Measurements from ENCODE around the gene DACT2.
"Not testable (repeated sequence)": the region's sequence is repeated elsewhere in the genome, so short reads cannot be mapped to it uniquely, and the experiment has no call there.

The DACT2 gene

DNA sequence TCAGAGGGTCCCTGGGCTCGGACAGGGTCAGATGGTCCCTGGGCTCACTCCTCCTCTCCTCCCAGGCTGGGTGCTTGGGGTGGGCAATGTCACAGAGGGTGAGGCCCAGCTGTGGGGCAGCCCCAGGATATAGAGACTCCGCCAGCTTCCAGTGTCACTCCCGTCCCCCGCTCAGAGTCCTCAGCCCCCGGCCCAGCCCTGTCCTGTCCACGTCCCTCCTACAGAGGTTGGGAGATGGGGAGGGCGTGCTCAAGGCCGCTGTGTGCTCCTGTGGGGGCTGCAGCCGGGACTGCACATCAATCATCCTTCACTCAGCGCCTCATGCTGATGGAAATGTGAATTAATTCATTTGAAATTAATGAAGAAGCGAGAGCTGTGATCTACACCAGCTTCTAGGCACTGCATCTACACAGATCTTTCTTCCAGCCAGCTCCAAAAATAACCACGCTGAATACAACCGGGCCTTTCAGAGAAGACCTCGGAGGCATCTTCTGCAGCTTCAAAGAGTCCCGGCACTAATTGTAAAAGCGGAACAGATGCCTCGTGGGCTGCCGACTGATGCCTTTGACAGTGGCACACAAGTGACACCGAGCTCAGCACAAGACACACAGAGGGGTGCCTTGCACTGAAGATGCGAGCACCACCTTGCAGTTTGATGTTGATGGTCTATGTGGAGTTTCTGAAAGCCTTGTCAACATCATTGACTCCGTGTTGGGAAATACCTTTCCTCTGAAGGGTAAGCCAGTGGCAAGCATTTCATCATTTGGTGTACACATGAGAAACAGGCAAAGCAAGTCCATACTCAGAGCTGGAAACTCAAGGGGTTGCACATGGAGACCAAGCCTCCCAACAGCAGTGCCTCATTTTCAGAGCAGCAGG is 39.3 kb downstream of the DACT2 start:
- no peak for DNase-seq

- DNase-seq, result no peak
Measured at GRCh38 chr6:168279403-168279935, 40.1 kb downstream of the DACT2 start.

- no peak for DNase-seq
Measured at GRCh38 chr6:168278904-168279303, 40.7 kb downstream of the DACT2 start.

DNA sequence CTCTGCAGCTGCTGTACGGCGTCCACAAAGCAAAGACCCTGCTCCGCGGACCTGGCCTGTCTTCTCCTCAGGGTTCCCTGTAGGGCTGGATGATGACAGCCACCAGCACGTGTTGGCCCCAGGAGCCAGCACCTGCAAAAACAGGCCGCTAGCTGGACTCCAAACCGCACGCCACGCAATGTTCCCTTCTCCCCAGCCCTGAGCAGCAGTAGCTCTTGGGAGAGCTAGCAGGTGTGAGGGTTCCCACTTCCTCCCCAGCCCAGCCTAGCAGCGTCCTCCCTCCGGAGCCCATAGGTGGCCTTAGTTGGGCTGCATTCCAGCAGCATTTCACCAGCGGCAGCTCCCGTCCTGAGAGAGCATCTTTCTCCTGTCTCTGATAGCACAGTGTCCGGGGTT is 42.3 kb downstream of the DACT2 start:
- DNase-seq, result no peak

DNA sequence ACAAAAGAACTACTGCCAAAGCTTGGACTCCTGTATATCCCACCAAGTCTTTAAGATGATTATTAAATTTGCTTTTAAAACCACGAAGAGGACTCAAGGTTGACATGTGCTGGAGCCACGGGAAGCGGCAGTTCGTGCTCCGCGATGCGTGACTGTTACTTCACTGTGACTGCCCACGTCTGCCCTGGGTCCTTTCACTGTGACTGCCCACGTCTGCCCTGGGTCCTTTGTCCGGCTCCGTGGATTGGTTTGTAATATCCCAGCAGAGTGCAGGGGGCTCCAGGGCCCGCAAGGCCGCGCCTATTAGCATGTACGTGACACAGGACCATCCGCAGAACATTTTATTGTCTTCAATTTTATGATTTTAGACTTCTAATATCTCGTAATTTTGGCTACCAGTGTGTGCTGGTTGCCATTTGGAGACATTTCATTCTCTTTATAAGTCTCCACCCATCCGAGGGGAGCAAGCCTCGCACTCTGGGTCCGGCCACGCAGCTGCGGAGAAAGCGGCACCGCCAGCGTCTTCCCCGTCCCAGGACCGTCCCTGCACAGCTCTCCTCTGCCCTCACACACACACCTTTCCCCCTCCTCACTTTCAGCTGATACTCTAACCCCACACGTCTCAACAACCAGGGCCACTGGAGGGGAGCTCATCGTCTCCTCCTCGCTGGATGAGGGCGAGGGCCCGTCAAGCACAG is 42.9 kb downstream of the DACT2 start:
- DNase-seq, result no peak

DNA sequence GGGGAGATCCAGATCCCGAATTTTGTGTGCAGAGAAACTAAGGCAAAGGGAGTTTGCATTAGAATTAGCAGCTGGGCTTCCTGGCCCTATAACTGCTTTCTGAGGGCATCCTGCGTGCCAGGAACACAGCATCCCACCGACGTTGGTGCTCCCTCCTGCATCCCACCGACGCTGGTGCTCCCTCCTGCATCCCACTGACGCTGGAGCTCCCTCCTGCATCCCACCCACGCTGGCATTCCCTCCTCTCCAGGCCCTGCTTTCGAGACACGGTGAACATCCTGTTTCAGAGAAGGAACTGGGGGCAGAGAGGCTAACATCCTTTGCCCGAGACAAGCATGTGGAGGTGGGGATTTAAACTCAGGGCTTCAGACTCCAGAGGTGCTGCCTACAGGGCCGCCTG is 44.4 kb downstream of the DACT2 start:
- DNase-seq, result no peak

DNA sequence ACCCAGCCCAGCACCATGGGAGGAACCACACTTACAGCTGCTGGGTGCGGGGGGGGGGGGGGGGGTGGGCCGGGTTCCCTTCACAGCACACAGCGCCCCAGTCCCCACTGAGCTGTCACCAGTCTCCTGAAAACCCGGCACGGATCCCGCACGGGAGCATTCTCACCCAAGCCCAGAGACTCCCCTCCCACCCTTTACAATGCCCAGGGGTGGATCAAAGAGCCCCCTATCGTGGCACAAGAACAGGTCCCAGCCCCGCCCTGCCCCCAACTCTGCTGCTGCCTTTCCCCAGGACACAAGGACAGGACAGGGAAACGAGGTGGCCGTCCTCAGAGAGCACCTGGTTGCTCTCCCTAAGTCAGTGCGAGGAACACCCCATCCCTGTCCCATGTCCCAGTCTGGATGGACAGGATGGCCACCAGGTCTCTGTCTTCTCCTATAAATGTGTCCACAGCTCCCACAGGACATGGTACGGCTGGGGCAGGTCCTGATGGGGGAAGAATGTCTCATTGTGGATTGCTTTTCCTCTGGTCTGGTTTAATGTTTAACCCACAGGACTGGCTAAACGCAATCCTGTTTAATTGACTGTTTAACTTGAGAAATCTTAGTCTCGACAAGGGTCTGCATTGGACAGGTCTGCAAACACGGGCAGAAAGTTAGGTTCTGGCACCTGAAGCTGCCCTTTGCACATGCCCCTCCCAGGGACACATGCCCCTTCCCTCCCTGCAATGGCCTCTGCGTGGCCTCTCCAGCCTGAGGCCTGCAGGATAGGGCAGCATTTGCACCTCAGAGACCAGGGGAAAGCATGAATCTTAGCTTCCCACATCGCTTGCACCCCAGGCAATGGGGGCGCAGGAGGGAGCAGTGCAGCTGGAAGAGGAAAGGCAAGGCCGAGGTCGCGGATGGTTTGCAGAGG is 45.3 kb downstream of the DACT2 start:
- no peak for DNase-seq

GRCh38 chr6:168273441-168274036 is 46.0 kb downstream of the DACT2 start:
- DNase-seq, result no peak

DNA sequence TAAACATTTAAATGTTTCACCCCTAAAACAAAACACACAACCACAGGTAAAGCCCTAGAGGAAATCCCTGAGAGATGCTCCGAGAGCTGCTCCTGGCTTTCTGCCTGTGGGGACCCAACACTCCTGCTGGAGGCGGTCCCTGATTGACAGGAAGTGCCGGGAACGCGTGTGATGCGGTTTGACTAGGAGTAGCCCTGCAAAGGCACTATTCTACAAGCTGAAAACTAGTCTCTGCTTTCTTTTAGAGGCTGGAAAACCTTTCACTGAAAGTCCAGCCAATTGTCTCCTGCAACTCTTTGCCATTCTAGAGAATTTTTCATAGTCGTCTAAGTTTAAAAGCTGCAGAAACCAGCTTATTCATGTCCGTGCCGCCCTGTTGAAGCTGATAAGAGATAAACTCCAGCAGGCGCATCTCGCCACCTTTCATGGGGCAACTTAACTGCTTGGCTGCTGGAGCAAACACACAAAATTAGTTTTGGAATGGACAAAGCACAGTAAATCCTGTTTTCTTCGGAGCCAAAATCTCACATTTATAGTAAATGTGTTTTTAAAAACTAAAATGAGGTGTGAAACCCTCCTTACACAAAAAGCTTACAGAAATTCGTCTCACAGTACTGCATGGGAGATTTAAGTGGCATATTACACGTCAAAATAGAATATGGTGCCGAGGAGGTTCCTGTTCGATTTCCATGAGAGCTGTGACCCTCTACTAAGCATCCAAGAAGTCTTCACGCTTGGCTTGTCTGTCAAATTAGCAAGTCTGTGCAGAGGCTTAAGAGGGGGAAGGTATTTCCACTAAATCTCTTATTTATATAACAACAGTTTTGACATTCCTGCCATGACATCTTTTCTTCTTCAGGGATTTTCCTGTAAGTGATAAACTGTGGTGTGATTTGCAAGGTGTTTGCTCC is 46.9 kb downstream of the DACT2 start:
- DNase-seq, result no peak

GRCh38 chr6:168270274-168271172 is 49.1 kb downstream of the DACT2 start:
- no peak for DNase-seq

- DNase-seq, result no peak
Measured at GRCh38 chr6:168269455-168270243, 49.9 kb downstream of the DACT2 start.

DNA sequence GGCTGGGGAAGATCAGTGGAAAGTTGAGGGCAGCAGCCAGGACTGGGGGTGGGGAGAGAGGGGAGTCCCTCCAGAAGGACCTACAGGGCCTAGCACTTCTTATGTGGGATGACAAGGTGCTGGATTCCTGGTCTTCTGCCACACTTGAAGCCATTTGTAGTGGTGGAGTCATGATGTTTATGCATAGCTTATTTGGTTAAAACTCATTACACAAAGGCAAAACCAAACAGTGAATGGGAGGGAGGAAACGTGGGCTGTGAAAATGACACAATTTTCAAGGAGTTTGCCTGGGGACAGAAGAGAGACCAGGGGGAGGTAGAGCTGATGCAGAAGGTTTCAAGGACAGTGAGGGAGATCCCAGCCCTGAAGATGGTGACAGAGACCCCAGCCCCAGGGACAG is 50.8 kb downstream of the DACT2 start:
- no peak for DNase-seq

GRCh38 chr6:168267779-168268178 is 51.8 kb downstream of the DACT2 start:
- not testable (repeated sequence) for DNase-seq

DNA sequence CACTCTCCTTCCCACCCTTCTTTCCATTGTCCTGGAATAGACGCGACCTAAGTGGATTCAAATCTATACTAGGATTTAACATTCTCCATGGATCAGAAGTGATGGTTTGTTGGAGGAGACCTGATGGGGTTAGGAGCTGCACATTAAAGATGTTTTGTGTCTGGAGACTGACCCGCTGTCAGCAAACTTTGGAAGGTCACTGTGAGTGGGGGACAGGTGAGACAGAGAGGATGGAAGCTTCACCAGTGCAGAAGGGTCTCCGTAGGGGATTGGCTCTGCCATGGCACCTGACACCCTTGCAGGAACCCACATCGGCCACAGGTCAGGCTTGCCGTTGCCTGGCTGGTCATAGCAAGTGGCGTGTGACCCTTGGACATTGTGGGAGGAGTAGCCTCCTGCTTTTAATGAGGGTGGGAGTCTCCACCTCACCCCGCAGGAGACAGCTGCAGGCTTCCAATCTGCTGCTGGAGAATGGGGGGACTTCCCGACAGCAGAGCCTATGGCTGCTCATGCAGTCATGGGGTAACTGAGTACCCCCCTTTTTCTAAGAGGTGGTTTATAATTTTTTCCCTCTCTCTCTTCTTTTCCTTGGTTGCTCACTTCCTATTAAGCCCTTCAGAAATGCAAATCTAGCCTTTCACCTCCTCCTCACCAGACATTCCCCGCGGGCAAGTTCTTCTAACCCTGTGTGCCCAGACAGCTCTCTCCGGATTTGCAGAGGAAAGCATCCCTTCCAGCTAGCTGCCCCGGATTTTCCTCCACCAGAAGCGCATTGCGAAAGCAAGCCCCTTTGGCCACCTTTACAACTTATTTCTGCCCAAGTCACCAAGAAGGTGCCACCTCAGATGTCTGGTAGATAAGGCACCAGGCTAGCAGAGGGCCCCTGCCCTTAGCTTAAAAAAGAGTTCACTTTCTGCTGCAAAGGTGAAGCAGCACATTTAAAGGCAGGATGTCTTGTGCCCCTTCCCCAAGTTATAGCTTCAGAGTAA is 53.5 kb downstream of the DACT2 start:
- DNase-seq, result no peak

- no peak for DNase-seq
Measured at GRCh38 chr6:168265394-168265793, 54.2 kb downstream of the DACT2 start.

DNA sequence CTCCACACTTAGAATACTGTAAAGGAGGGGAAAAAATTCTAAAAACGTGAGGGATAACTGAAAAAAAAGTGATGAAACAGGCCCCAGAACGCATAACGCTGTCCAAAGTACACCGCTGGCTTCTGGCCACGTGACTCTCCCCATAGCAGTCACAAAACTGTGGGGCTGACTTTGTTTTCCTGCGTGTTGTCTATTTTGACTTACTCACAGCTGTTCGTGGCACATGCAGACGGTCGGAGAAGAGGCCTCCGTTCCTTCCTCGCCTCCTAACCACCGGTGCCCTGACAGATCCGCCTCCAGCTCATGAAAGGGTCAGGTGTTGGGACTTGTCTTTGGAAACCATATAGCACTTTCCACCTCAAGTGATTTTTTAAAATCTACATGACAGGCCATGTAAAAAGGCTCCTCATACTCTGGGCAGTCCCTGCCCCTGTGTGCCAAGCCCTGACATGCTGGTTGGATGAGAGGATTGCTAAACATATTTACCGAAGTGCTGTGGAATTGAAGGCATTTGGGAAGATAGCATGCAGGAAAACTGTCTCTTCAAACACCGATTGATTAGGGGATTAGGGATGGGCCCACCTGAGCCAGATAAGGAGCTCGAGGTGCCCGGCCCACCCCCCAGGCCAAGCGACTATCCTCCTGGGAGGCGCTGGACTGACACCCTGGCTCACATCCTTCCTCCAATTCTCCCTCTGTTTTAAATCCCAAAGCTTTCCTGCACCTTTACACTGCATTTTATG is 54.8 kb downstream of the DACT2 start:
- no peak for DNase-seq

- no peak for DNase-seq
Measured at GRCh38 chr6:168263351-168263905, 56.1 kb downstream of the DACT2 start.

Measured in midbrain (tissue), 1 donor.